Hematopoietic multipotent progenitor cell (in vitro differentiated cells): ENCODE measurements around the gene SLC6A4. TPM values are rescaled to one million over a fixed set of nuclear protein-coding genes. Genes with fewer than 3 reads are reported as not detected.
A peak's percentile ranks its signal among the peaks of the same experiment; 100 is the strongest.
"Not testable (repeated sequence)": the region's sequence is repeated elsewhere in the genome, so short reads cannot be mapped to it uniquely, and the experiment has no call there.

Experiments used
- DNase-seq, 3 donors: peaks; one replicate each; pipeline ENCODE4 v3.0.0-alpha.2; 2011 to 2015; ENCODE audit warnings: low read depth in 2 of 3, low spot score in 2 of 3
- total RNA-seq: library from RNA; depleted of rRNA; stranded (reverse); fragments of >200 nt; gene quantifications from one replicate; pipeline ENCODE4 v1.2.3, GENCODE V29; 2012

SLC6A4 gene
- total RNA-seq, 1 donor = under 0.01 TPM

GRCh38 chr17:30187573-30187972 lies 47.9 kb downstream of the SLC6A4 start:
- no peak for DNase-seq

GRCh38 chr17:30186761-30187160 lies 48.7 kb downstream of the SLC6A4 start:
- DNase-seq = no peak

- DNase-seq = no peak
These were observed 58.6 kb downstream of the SLC6A4 start for GRCh38 chr17:30176855-30177254.

DNA sequence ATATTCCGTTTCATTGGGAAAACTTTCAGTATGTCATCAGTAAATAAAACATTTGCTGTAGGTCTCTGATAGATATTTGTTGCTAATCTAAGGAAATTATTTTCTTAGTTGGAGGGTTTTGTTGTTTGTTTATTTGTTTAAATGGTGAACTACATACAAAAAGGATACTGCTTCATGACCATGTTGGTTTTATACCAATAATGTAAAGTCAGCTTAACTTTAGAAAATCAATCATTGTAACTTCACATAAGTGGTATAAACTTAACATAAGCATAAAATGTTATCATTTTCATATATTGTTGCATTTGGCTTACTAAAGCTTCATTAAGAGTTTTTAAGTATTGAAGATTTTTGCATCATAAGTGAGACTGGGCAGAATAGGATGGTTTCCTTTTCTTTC lies 60.9 kb downstream of the SLC6A4 start:
- DNase-seq = no peak

GRCh38 chr17:30173649-30174048 lies 61.8 kb downstream of the SLC6A4 start:
- DNase-seq = no peak

DNA sequence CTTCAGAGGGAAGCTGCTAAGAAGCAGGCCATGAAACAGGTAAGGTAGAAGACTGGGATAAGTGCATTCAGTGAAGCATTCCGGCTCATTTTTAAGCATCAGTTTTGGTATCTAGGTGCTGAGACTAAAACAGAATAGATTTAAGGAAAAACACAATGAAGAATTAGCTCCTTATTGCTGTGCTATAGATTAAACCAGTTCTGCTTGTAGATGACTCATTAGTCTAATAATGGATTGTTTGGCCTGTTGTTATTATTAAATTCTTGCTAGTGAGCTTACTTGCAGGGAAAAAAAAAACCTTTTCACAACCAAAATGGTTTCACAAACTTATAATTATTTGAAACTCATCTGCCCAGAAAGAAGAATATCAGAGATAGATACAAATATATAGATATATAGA lies 62.9 kb downstream of the SLC6A4 start:
- no peak for DNase-seq

DNA sequence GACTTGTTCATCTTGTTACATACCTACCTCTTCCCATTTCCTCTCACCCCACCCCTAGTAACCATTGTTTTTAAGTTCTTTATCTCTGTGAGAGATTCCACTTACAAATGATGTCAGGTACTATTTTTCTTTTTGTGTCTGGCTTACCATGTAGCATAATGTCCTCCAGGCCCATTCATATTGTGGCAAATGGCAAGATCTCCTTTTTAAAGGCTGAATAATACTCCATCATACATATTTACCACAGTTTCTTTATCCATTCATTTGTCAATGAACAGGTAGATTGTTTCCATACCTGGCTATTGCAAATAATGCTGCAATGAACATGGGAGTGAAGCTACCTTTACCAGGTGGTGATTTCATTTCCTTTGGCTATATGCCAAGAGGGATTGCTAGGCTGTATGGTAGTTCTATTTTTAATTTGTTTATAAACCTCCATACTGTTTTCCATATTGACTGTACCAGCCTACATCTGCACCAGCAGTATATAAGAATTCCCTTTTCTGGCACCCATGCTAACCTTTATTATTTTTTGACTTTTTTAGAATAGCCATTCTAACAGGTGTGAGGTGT lies 65.0 kb downstream of the SLC6A4 start:
- DNase-seq = no peak

DNA sequence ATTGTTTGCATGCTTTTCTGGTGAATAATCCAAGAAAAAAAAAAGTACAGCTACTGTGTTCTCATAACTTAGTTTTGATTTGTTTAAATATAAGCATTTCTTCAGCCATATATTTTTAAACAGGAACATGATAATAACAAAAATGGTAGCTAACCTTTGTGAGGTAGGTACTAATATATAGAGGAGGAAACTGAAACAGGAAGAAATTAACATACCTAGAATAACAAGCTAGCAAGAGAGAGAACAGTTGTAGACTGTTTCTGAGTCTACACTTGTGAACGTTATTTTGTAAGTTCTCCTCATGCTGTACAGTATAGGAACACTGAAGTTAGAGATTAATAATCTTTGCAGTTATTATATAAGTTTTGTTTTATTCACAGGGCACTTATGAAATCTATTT lies 69.5 kb downstream of the SLC6A4 start:
- no peak for DNase-seq

DNA sequence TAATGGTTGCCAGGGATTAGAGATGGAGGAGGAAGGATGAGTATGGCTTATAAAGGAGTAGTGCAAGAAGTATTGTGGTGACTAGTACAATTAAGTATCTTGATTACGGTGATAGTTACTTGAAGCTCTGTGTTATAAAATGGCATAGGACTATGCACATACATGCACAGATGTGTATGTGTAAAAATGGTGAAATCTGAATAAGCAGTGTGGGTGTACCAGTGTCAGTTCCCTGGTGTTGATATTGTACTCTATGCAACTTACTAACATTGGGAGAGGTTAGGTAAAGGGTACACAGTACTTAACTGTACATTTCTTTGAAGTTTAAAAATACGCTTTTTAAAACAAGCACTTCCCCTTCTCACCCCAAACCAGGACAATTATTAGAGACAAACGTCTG lies 70.3 kb downstream of the SLC6A4 start:
- no peak for DNase-seq

- DNase-seq = no peak
These were observed 71.0 kb downstream of the SLC6A4 start for GRCh38 chr17:30164531-30164930.

GRCh38 chr17:30161601-30162000 lies 73.9 kb downstream of the SLC6A4 start:
- DNase-seq = no peak

DNA sequence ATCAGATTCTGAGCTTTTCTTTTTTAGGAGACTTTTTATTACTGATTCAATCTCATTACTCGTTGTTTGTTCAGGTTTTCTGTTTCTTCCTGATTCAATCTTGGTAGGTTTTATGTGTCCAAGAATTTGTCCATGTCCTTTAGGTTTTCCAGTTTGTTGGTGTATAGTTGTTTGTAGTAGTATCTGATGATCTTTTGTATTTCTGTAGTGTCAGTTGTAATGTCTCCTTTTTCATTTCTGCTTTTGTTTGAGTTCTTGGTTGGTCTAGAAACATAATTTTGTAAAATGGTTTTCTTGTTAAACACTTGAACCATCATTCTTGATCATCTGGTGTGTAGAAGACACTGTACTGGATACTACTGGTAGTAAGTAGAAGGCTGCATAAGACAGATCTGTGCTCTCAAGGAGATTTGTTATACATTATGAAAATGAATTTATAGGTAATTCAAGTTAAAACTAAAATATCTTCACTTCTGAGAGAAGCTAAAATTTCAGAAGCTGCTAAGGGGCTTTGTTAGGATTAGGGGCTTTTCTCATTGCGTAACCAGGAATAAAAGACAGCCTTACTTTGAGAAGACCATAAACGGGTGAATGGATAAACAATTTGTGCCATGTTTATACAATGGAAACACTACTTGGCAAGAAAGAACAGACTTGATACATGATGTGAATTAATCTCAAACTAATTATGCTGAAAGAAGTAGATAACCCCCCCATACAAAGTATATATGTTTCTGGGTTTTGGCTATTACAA lies 74.9 kb downstream of the SLC6A4 start:
- DNase-seq = peak in 1 of 3 donors; percentile 25

DNA sequence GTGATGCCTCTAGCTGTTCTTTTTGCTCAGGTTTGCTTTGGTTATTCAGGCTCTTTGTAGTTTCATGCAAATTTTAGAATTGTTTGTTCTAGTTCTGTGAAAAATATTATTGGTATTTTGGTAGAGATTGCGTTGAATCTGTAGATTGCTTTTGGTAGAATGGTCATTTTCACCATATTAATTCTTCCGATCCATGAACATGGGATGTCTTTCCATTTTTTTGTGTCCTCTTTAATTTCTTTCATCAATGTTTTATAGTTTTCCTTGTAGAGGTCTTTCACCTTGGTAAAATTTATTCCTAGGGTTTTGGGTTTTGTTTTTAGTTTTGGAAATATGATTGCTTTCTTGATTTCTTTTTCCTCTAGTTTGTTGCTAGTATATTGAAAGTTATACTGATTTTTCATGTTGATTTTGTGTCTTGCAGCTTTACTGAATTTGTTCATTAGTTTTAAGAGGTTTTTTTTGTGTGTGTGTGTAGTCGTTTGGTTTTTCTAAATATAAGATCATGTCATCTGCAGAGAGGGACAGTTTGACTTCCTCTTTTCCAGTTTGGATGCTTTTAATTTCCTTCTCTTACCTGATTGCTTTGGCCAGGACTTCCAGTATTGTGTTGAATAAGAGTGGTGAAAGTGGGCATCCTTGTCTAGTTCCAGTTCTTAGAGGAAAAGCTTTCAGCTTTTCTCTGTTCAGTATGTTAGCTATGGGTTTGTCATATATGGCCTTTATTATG lies 76.4 kb downstream of the SLC6A4 start:
- no peak for DNase-seq

- DNase-seq = no peak
These were observed 80.1 kb downstream of the SLC6A4 start for GRCh38 chr17:30155389-30155788.

GRCh38 chr17:30153463-30153862 lies 82.0 kb downstream of the SLC6A4 start:
- no peak for DNase-seq

DNA sequence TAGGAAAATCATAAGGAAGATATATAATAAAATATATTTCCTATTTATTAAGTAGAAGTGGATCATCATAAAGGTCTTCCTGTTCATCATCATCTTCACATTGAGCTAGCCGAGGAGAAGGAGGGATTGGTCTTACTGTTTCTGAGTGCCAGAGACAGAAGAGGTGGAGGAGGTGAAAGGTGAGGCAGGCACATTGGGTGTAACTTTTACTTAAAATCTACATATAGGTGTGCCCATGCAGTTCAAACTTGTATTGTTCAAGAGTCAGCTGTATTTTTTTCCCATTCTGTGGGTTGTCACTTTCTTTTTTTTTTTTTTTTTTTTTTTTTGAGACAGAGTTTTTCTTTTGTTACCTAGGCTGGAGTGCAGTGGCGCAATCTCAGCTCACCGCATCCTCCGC lies 84.0 kb downstream of the SLC6A4 start:
- no peak for DNase-seq

DNA sequence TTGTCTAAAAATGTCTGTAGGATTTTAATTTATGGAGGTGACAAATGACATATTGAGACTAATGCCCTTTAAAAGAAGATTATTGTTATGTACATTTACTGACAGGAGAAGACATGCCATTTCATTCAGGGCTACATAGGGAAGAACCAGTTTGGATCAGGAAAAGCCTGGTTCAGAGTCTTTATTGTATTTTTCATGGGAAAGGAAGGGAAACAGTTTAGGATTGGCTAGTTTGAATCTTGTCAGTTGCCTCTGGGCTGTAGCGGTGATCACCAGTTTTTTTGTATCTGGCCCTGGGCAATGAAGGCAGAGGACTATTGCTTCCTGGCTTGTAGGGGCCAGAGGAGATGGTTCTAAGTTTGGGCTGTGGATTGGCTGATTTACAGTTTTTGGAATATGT lies 87.1 kb downstream of the SLC6A4 start:
- DNase-seq = no peak

DNA sequence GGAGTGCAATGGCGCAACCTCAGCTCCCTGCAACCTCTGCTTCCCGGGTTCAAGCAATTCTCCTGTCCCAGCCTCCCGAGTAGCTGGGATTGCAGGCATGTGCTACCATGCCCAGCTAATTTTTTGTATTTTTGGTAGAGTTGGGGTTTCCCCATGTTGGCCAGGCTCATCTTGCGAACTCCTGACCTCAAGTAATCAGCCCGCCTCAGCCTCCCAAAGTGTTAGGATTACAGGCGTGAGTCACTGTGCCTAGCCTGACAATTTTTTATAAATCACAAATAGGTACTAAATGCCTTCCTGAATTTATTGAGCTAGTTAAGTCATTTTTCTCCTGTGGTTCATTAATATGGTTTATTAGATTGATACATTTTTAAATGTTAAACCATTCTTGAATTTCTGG lies 87.6 kb downstream of the SLC6A4 start:
- not testable (repeated sequence) for DNase-seq
